Mesothelial cell of epicardium (in vitro differentiated cells): ENCODE data around the gene TXNDC16. TPM values are rescaled to one million over a fixed set of nuclear protein-coding genes. Genes with fewer than 3 reads are reported as not detected.
"Not testable (repeated sequence)": the region's sequence is repeated elsewhere in the genome, so short reads cannot be mapped to it uniquely, and the experiment has no call there.

Experiments used
- DNase-seq, 2 experiments: peaks; one replicate each; pipeline ENCODE4 v3.0.0; 2021; ENCODE audit warnings: low spot score in 2 of 2; ENCODE audit not compliant: unreplicated experiment in 2 of 2
- H3K27ac Mint-ChIP-seq: 2 replicates; pipeline ENCODE4 v1.8.0; 2021; ENCODE audit warnings: mixed read lengths
- H3K27me3 Mint-ChIP-seq: 2 replicates; pipeline ENCODE4 v1.8.0; 2021; ENCODE audit warnings: low read depth, mixed read lengths
- H3K36me3 Mint-ChIP-seq: 2 replicates; pipeline ENCODE4 v1.8.0; 2021; ENCODE audit warnings: mixed read lengths
- H3K4me1 Mint-ChIP-seq: 2 replicates; pipeline ENCODE4 v1.8.0; 2021; ENCODE audit warnings: mixed read lengths
- H3K4me3 Mint-ChIP-seq: 2 replicates; pipeline ENCODE4 v1.8.0; 2021; ENCODE audit warnings: mild to moderate bottlenecking, moderate library complexity, mixed read lengths
- H3K9me3 Mint-ChIP-seq: 2 replicates; pipeline ENCODE4 v1.8.0; 2021; ENCODE audit warnings: mixed read lengths
- CTCF ChIP-seq: fragments of 200-600 bp; sonication (generic); IDR thresholded peaks from one replicate; pipeline ENCODE4 v1.5.0; 2021; ENCODE audit warnings: antibody characterized with exemption; ENCODE audit not compliant: unreplicated experiment
- total RNA-seq: library from RNA; stranded (reverse); gene quantifications from 3 replicates; pipeline ENCODE4 v1.2.1, GENCODE V29; 2021

Gene TXNDC16
- total RNA-seq, 1 donor from 2014 or later, result 12.7 TPM

- Mint-ChIP-seq H3K27me3 (no peaks in the 10 kb centered on the region), H3K36me3 (peaks cover 37% of the 10 kb centered on the region), H3K27ac (no peak overlapping the region), H3K4me1 (peaks cover 7% of the 10 kb centered on the region), H3K4me3 (no peak overlapping the region), H3K9me3 (peaks cover 27% of the 10 kb centered on the region)
- DNase-seq, result no peak
- no peak for TF ChIP-seq CTCF
Observed at GRCh38 chr14:52473557-52473956, 78.7 kb downstream of the TXNDC16 start.

GRCh38 chr14:52472728-52473127 is 79.6 kb downstream of the TXNDC16 start:
- TF ChIP-seq CTCF, result no peak
- DNase-seq, result no peak
- no peaks in the 10 kb centered on the region for H3K27me3 Mint-ChIP-seq
- peaks cover 18% of the 10 kb centered on the region for H3K9me3 Mint-ChIP-seq
- peaks cover 7% of the 10 kb centered on the region for H3K4me1 Mint-ChIP-seq
- no peak overlapping the region for H3K27ac Mint-ChIP-seq
- H3K4me3 Mint-ChIP-seq, result no peak overlapping the region
- peaks cover 30% of the 10 kb centered on the region for H3K36me3 Mint-ChIP-seq

GRCh38 chr14:52472251-52472650 is 80.1 kb downstream of the TXNDC16 start:
- DNase-seq, H3K27ac Mint-ChIP-seq: not testable (repeated sequence)
- peaks cover 25% of the 10 kb centered on the region for H3K36me3 Mint-ChIP-seq

GRCh38 chr14:52467515-52468266 is 84.6 kb downstream of the TXNDC16 start:
- Mint-ChIP-seq H3K4me1 (peaks cover 4% of the 10 kb centered on the region), H3K27ac (no peak overlapping the region), H3K9me3 (no peaks in the 10 kb centered on the region), H3K27me3 (no peaks in the 10 kb centered on the region), H3K36me3 (peaks cover 9% of the 10 kb centered on the region), H3K4me3 (no peak overlapping the region)
- no peak for TF ChIP-seq CTCF
- no peak for DNase-seq

More at GRCh38 chr14:52472251-52472650, 80.1 kb downstream of the TXNDC16 start:
- H3K4me1 Mint-ChIP-seq, H3K27me3 Mint-ChIP-seq, H3K4me3 Mint-ChIP-seq: not testable (repeated sequence)
- peaks cover 14% of the 10 kb centered on the region for H3K9me3 Mint-ChIP-seq

- DNase-seq, result no peak
- H3K4me1 Mint-ChIP-seq, result no peaks in the 10 kb centered on the region
- no peak overlapping the region for H3K27ac Mint-ChIP-seq
- H3K36me3 Mint-ChIP-seq, result peaks cover 28% of the 10 kb centered on the region
- no peaks in the 10 kb centered on the region for H3K27me3 Mint-ChIP-seq
- no peak for TF ChIP-seq CTCF
- peaks cover 15% of the 10 kb centered on the region for H3K9me3 Mint-ChIP-seq
- no peak overlapping the region for H3K4me3 Mint-ChIP-seq
Observed at GRCh38 chr14:52464175-52464574, 88.1 kb downstream of the TXNDC16 start.

GRCh38 chr14:52463375-52463774 is 88.9 kb downstream of the TXNDC16 start:
- no peaks in the 10 kb centered on the region for H3K27me3 Mint-ChIP-seq
- H3K27ac Mint-ChIP-seq, result no peak overlapping the region
- H3K4me3 Mint-ChIP-seq, result no peak overlapping the region
- H3K9me3 Mint-ChIP-seq, result peaks cover 17% of the 10 kb centered on the region
- no peak for TF ChIP-seq CTCF
- no peaks in the 10 kb centered on the region for H3K4me1 Mint-ChIP-seq
- peaks cover 30% of the 10 kb centered on the region for H3K36me3 Mint-ChIP-seq
- DNase-seq, result no peak
